A549 (cell line): Measurements from ENCODE around the gene UBAC2.

Experiments
- ZNF302 ChIP-seq: fragments of 250-450 bp; sonication (Bioruptor Pico); IDR thresholded peaks from 2 replicates; pipeline ENCODE4 v1.9.0; 2021; ENCODE audit warnings: inconsistent platforms, mild to moderate bottlenecking, moderate library complexity
- TF ChIP-seq, protein P1 (sequence below): fragments of >200 bp; sonication (Bioruptor Twin); formaldehyde crosslinking; IDR thresholded peaks from 3 replicates; pipeline ENCODE4 v1.5.1; 2016
- TF ChIP-seq, protein P2 (sequence below): fragments of 150-350 bp; IDR thresholded peaks from 2 replicates; pipeline ENCODE4 v1.6.1; 2014; ENCODE audit warnings: low read depth, mild to moderate bottlenecking, low read length

DNA sequence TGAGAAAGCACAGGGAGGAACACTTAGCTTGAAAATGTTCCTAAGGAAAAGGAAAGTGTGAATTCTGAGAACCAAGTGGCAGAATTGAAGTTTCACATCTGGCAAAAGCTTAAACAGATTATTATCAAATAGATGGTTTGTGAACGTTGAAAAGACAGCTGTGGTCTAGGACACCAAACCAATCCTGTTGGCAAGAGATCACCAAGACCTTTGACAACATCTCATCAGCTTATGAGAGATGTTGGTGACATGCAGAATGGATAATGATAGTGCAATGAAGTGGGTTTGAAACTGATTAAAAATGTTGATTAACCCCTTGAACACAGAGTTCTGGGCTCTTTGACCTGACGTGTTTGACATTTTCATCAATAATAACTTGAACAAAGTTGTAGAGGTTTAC, 181.1 kb downstream of the UBAC2 start:
- TF ChIP-seq, protein P1, sequence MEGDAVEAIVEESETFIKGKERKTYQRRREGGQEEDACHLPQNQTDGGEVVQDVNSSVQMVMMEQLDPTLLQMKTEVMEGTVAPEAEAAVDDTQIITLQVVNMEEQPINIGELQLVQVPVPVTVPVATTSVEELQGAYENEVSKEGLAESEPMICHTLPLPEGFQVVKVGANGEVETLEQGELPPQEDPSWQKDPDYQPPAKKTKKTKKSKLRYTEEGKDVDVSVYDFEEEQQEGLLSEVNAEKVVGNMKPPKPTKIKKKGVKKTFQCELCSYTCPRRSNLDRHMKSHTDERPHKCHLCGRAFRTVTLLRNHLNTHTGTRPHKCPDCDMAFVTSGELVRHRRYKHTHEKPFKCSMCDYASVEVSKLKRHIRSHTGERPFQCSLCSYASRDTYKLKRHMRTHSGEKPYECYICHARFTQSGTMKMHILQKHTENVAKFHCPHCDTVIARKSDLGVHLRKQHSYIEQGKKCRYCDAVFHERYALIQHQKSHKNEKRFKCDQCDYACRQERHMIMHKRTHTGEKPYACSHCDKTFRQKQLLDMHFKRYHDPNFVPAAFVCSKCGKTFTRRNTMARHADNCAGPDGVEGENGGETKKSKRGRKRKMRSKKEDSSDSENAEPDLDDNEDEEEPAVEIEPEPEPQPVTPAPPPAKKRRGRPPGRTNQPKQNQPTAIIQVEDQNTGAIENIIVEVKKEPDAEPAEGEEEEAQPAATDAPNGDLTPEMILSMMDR: no peak
- TF ChIP-seq ZNF302 (CRISPR knock-in tag): no peak
- TF ChIP-seq, protein P2, sequence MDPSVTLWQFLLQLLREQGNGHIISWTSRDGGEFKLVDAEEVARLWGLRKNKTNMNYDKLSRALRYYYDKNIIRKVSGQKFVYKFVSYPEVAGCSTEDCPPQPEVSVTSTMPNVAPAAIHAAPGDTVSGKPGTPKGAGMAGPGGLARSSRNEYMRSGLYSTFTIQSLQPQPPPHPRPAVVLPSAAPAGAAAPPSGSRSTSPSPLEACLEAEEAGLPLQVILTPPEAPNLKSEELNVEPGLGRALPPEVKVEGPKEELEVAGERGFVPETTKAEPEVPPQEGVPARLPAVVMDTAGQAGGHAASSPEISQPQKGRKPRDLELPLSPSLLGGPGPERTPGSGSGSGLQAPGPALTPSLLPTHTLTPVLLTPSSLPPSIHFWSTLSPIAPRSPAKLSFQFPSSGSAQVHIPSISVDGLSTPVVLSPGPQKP: no peak
